Glutamatergic neuron (in vitro differentiated cells): ENCODE results near the gene UCN3. TPM values are rescaled to one million over a fixed set of nuclear protein-coding genes. Genes with fewer than 3 reads are reported as not detected.

Experiments
- DNase-seq: peaks from one replicate; pipeline ENCODE4 v3.0.0; 2022
- H3K27ac Mint-ChIP-seq: one replicate; pipeline ENCODE4 v1.8.0; 2020; ENCODE audit warnings: mild to moderate bottlenecking, mixed read lengths, inconsistent platforms; ENCODE audit not compliant: unreplicated experiment
- H3K27me3 Mint-ChIP-seq: one replicate; pipeline ENCODE4 v1.8.0; 2020; ENCODE audit warnings: mild to moderate bottlenecking, moderate library complexity, mixed read lengths, inconsistent platforms; ENCODE audit not compliant: unreplicated experiment
- H3K36me3 Mint-ChIP-seq: one replicate; pipeline ENCODE4 v1.8.0; 2020; ENCODE audit warnings: mild to moderate bottlenecking, mixed read lengths, inconsistent platforms; ENCODE audit not compliant: unreplicated experiment
- H3K4me1 Mint-ChIP-seq: one replicate; pipeline ENCODE4 v1.8.0; 2020; ENCODE audit warnings: mild to moderate bottlenecking, low read depth, mixed read lengths, inconsistent platforms; ENCODE audit not compliant: unreplicated experiment
- H3K4me3 Mint-ChIP-seq: one replicate; pipeline ENCODE4 v1.8.0; 2020; ENCODE audit warnings: mild to moderate bottlenecking, mixed read lengths, inconsistent platforms; ENCODE audit not compliant: unreplicated experiment
- H3K9me3 Mint-ChIP-seq: one replicate; pipeline ENCODE4 v1.8.0; 2020; ENCODE audit warnings: mild to moderate bottlenecking, moderate library complexity, mixed read lengths, inconsistent platforms; ENCODE audit not compliant: unreplicated experiment
- CTCF ChIP-seq: fragments of 200-600 bp; sonication (generic); IDR thresholded peaks from one replicate; pipeline ENCODE4 v1.5.0; 2021; ENCODE audit not compliant: partially characterized antibody, unreplicated experiment
- total RNA-seq: library from RNA; stranded (reverse); fragmentation: NEBNext Ultra II Directional; extraction: Animal tissue kit (Norgen Biotek cat#: 25700); gene quantifications from one replicate; pipeline ENCODE4 v1.2.1, GENCODE V29; 2021; ENCODE audit not compliant: unreplicated experiment

UCN3 gene
- total RNA-seq, 1 donor from 2014 or later = not detected

- H3K27me3 Mint-ChIP-seq = no peaks in the 10 kb centered on the region
- H3K4me3 Mint-ChIP-seq = no peak overlapping the region
- DNase-seq = no peak
- no peaks in the 10 kb centered on the region for H3K9me3 Mint-ChIP-seq
- H3K27ac Mint-ChIP-seq = no peak overlapping the region
- TF ChIP-seq CTCF = no peak
- H3K4me1 Mint-ChIP-seq = no peaks in the 10 kb centered on the region
- H3K36me3 Mint-ChIP-seq = no peaks in the 10 kb centered on the region
These were observed 10.7 kb upstream of the UCN3 start for GRCh38 chr10:5354068-5354467.

- Mint-ChIP-seq H3K27ac (no peak overlapping the region), H3K27me3 (no peaks in the 10 kb centered on the region), H3K4me3 (no peak overlapping the region), H3K36me3 (no peaks in the 10 kb centered on the region), H3K4me1 (peaks cover 2% of the 10 kb centered on the region), H3K9me3 (no peaks in the 10 kb centered on the region)
- DNase-seq = no peak
- no peak for TF ChIP-seq CTCF
These were observed 9.0 kb upstream of the UCN3 start for GRCh38 chr10:5355594-5356301.

GRCh38 chr10:5356302-5356763, 8.4 kb upstream of the UCN3 start:
- Mint-ChIP-seq H3K4me3 (no peak overlapping the region), H3K9me3 (no peaks in the 10 kb centered on the region), H3K27me3 (no peaks in the 10 kb centered on the region), H3K36me3 (no peaks in the 10 kb centered on the region), H3K4me1 (peaks cover 2% of the 10 kb centered on the region), H3K27ac (no peak overlapping the region)
- TF ChIP-seq CTCF = no peak
- DNase-seq = no peak

- no peak overlapping the region for H3K27ac Mint-ChIP-seq
These were observed 4.3 kb upstream of the UCN3 start for GRCh38 chr10:5360318-5360915.

More at GRCh38 chr10:5360318-5360915, 4.3 kb upstream of the UCN3 start:
- H3K4me1 Mint-ChIP-seq = peaks cover 2% of the 10 kb centered on the region
- TF ChIP-seq CTCF = no peak
- DNase-seq = no peak
- H3K27me3 Mint-ChIP-seq = peaks cover 3% of the 10 kb centered on the region
- H3K9me3 Mint-ChIP-seq = no peaks in the 10 kb centered on the region
- H3K36me3 Mint-ChIP-seq = no peaks in the 10 kb centered on the region
- H3K4me3 Mint-ChIP-seq = no peak overlapping the region
